ENCODE data around the gene SLX4.

SLX4 gene

GRCh38 chr16:3566990-3567389, 44.4 kb downstream of the SLX4 start:
- Mint-ChIP-seq H3K9me3 (peaks cover 7 to 15% of the 10 kb centered on the region in 2 donors), H3K27ac (no peak overlapping the region), H3K4me1 (no peaks in the 10 kb centered on the region), H3K4me3 (no peak overlapping the region), H3K27me3 (no peaks in the 10 kb centered on the region)
- no peak for ATAC-seq
- no peak for DNase-seq

- no peaks in the 10 kb centered on the region for H3K27me3 Mint-ChIP-seq
These were observed 46.6 kb downstream of the SLX4 start for GRCh38 chr16:3564889-3565141.

GRCh38 chr16:3564130-3564888, 47.1 kb downstream of the SLX4 start:
- Mint-ChIP-seq H3K27ac (no peak overlapping the region), H3K27me3 (no peaks in the 10 kb centered on the region), H3K9me3 (no peaks in the 10 kb centered on the region), H3K4me1 (no peaks in the 10 kb centered on the region), H3K4me3 (no peak overlapping the region)
- peak; percentile 31 for ATAC-seq
- no peak for DNase-seq

More at GRCh38 chr16:3564889-3565141, 46.6 kb downstream of the SLX4 start:
- Mint-ChIP-seq H3K27ac (no peak overlapping the region), H3K4me3 (no peak overlapping the region), H3K4me1 (no peaks in the 10 kb centered on the region), H3K9me3 (no peaks in the 10 kb centered on the region)
- DNase-seq (no peak), ATAC-seq (no peak)

- Mint-ChIP-seq H3K27ac (no peak overlapping the region), H3K4me1 (no peaks in the 10 kb centered on the region), H3K27me3 (no peaks in the 10 kb centered on the region), H3K4me3 (no peak overlapping the region), H3K9me3 (no peaks in the 10 kb centered on the region)
- no peak for DNase-seq
- ATAC-seq: peak; percentile 31
These were observed 48.4 kb downstream of the SLX4 start for GRCh38 chr16:3562914-3563480.

- Mint-ChIP-seq H3K4me1 (no peaks in the 10 kb centered on the region), H3K9me3 (no peaks in the 10 kb centered on the region), H3K27me3 (no peaks in the 10 kb centered on the region), H3K27ac (no peak overlapping the region), H3K4me3 (no peak overlapping the region)
- no peak for ATAC-seq
- DNase-seq: no peak
These were observed 49.8 kb downstream of the SLX4 start for GRCh38 chr16:3561626-3562025.

GRCh38 chr16:3554351-3554928, 57.0 kb downstream of the SLX4 start:
- DNase-seq: no peak
- ATAC-seq: no peak
- Mint-ChIP-seq H3K27ac (peak overlapping the region in 1 of 2 donors; percentile 12), H3K4me1 (no peaks in the 10 kb centered on the region), H3K27me3 (no peaks in the 10 kb centered on the region), H3K9me3 (peaks cover 12 to 13% of the 10 kb centered on the region in 2 donors), H3K4me3 (no peak overlapping the region)

- Mint-ChIP-seq H3K27ac (no peak overlapping the region), H3K4me1 (peaks cover 6% of the 10 kb centered on the region), H3K9me3 (peaks cover 12 to 13% of the 10 kb centered on the region in 2 donors), H3K27me3 (no peaks in the 10 kb centered on the region), H3K4me3 (no peak overlapping the region)
- ATAC-seq: no peak
- no peak for DNase-seq
These were observed 58.1 kb downstream of the SLX4 start for GRCh38 chr16:3553138-3553923.

GRCh38 chr16:3550851-3551847, 60.3 kb downstream of the SLX4 start:
- ATAC-seq: no peak
- H3K27me3 Mint-ChIP-seq: no peaks in the 10 kb centered on the region
- DNase-seq: no peak
- H3K27ac Mint-ChIP-seq: no peak overlapping the region
- peaks cover 12 to 13% of the 10 kb centered on the region in 2 donors for H3K9me3 Mint-ChIP-seq
- H3K4me1 Mint-ChIP-seq: peaks cover 6% of the 10 kb centered on the region
- H3K4me3 Mint-ChIP-seq: no peak overlapping the region

- H3K27ac Mint-ChIP-seq: no peak overlapping the region
- ATAC-seq: no peak
These were observed 61.5 kb downstream of the SLX4 start for GRCh38 chr16:3549906-3550305.

GRCh38 chr16:3548859-3549258, 62.5 kb downstream of the SLX4 start:
- no peaks in the 10 kb centered on the region for H3K27me3 Mint-ChIP-seq
- no peak overlapping the region for H3K4me3 Mint-ChIP-seq
- peak overlapping the region in 1 of 2 donors; percentile 71 for H3K27ac Mint-ChIP-seq
- peaks cover 12 to 13% of the 10 kb centered on the region in 2 donors for H3K9me3 Mint-ChIP-seq
- ATAC-seq (no peak), DNase-seq (no peak)
- peaks cover 6% of the 10 kb centered on the region for H3K4me1 Mint-ChIP-seq

More at GRCh38 chr16:3549906-3550305, 61.5 kb downstream of the SLX4 start:
- Mint-ChIP-seq H3K4me3 (no peak overlapping the region), H3K4me1 (peaks cover 6% of the 10 kb centered on the region), H3K9me3 (peaks cover 12 to 13% of the 10 kb centered on the region in 2 donors), H3K27me3 (no peaks in the 10 kb centered on the region)
- no peak for DNase-seq

- H3K4me1 Mint-ChIP-seq: peaks cover 6% of the 10 kb centered on the region
- DNase-seq (no peak), ATAC-seq (peak; percentile 70)
- H3K4me3 Mint-ChIP-seq: no peak overlapping the region
- H3K9me3 Mint-ChIP-seq: peaks cover 12 to 13% of the 10 kb centered on the region in 2 donors
- H3K27me3 Mint-ChIP-seq: no peaks in the 10 kb centered on the region
- peak overlapping the region; percentile 65 to 76 for H3K27ac Mint-ChIP-seq
These were observed 63.0 kb downstream of the SLX4 start for GRCh38 chr16:3548445-3548844.

- H3K9me3 Mint-ChIP-seq: peaks cover 10 to 12% of the 10 kb centered on the region in 2 donors
- H3K27me3 Mint-ChIP-seq: no peaks in the 10 kb centered on the region
- no peak overlapping the region for H3K4me3 Mint-ChIP-seq
- no peak overlapping the region for H3K27ac Mint-ChIP-seq
- ATAC-seq (no peak), DNase-seq (no peak)
- peaks cover 6% of the 10 kb centered on the region for H3K4me1 Mint-ChIP-seq
These were observed 64.3 kb downstream of the SLX4 start for GRCh38 chr16:3546986-3547682.

- ATAC-seq (no peak), DNase-seq (no peak)
- Mint-ChIP-seq H3K27ac (peak overlapping the region in 1 of 2 donors; percentile 43), H3K4me1 (no peaks in the 10 kb centered on the region), H3K27me3 (no peaks in the 10 kb centered on the region), H3K9me3 (no peaks in the 10 kb centered on the region), H3K4me3 (no peak overlapping the region)
These were observed 68.6 kb downstream of the SLX4 start for GRCh38 chr16:3542601-3543373.
